ENCODE measurements around the gene AKT2.

DNA sequence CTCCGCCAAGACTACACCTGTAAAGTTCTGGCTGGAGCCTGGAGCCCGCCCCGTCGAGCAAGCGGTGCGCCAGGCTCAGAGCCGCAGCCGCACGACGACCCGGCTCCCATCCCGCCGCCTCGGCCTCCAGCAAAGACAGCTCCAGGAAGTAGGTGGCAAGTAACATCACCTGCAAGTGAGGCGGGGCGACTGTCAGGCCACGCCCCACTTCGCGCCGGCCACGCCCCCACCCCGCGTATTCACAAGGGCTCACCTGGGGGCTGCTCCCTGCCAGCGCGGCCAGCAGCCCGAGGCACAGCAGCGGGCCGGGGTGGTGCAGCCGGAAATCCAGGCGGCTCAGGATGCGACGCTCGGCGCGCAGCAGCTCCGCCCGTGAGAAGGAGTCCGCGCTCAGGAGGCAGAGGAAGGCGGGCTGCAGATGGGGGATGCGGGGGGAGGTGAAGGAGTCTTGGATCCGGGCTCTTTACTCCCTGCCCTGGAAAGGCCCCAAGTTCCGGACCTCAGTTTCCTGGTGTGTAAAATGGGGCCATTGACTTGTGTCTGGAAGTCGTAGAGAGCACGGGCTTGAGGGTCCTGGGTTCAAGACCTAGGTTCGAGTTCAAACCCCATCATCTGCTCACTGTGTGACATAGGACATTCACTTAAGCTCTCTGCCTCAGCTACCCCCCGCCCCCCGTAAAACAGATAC is 61.9 kb downstream of the AKT2 start:
- TF ChIP-seq RAD21 (IDR thresholded peaks at IDR 0.05; ENCODE audit: low read depth) = no peak
- no peak for TF ChIP-seq EGR1 (IDR thresholded peaks at IDR 0.05)
- no peak for TF ChIP-seq EP300 (IDR thresholded peaks at IDR 0.05; ENCODE audit: borderline replicate concordance)
- peak; percentile 61; the same call in 1 of the 2 replicates for TF ChIP-seq TCF12 (IDR thresholded peaks at IDR 0.05; ENCODE audit: low read depth)
- no peak for TF ChIP-seq NFIC (IDR thresholded peaks at IDR 0.05)
- TF ChIP-seq, protein P1, sequence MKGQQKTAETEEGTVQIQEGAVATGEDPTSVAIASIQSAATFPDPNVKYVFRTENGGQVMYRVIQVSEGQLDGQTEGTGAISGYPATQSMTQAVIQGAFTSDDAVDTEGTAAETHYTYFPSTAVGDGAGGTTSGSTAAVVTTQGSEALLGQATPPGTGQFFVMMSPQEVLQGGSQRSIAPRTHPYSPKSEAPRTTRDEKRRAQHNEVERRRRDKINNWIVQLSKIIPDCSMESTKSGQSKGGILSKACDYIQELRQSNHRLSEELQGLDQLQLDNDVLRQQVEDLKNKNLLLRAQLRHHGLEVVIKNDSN (IDR thresholded peaks at IDR 0.05) = 0 out of 2 replicates have a peak, but pooled peaks have one; percentile 7
- no peak for TF ChIP-seq YY1 (IDR thresholded peaks at IDR 0.05; ENCODE audit: low read depth)
- TF ChIP-seq, protein P2, sequence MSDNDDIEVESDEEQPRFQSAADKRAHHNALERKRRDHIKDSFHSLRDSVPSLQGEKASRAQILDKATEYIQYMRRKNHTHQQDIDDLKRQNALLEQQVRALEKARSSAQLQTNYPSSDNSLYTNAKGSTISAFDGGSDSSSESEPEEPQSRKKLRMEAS (IDR thresholded peaks at IDR 0.05) = peak; percentile 67
- no peak for TF ChIP-seq CEBPB (IDR thresholded peaks at IDR 0.05)
- TF ChIP-seq CREB1 (IDR thresholded peaks at IDR 0.05; ENCODE audit: low read depth) = no peak

All from Ishikawa (cell line).